Stimulated activated CD4-positive, alpha-beta T cell treated with anti-CD3 and anti-CD28 coated beads, TNF-alpha, amount 100 ng/mL, for 24 hours (primary cell): Measurements from ENCODE around the gene ARHGEF19.
"Not testable (repeated sequence)": the region's sequence is repeated elsewhere in the genome, so short reads cannot be mapped to it uniquely, and the experiment has no call there.

Experiments
- DNase-seq, 3 experiments: peaks; one replicate each; pipeline ENCODE4 v3.0.0-alpha.2; 2020; ENCODE audit warnings: low read depth in 3 of 3

The ARHGEF19 gene

GRCh38 chr1:16212251-16212961, at the start of gene ARHGEF19:
Gene ARHGEF19, minus strand, starts transcription at chr1:16212652. Its CDS starts 3,598 bp downstream, at chr1:16209054.
- no peak for DNase-seq

GRCh38 chr1:16262067-16262466, 49.6 kb upstream of the ARHGEF19 start:
- DNase-seq: no peak

GRCh38 chr1:16260814-16261213, 48.4 kb upstream of the ARHGEF19 start:
- no peak for DNase-seq

- no peak for DNase-seq
Observed at GRCh38 chr1:16258591-16259135, 46.2 kb upstream of the ARHGEF19 start.

GRCh38 chr1:16257968-16258367, 45.5 kb upstream of the ARHGEF19 start:
- no peak for DNase-seq

- not testable (repeated sequence) for DNase-seq
Observed at GRCh38 chr1:16257556-16257955, 45.1 kb upstream of the ARHGEF19 start.

GRCh38 chr1:16256478-16256877, 44.0 kb upstream of the ARHGEF19 start:
- DNase-seq: no peak

GRCh38 chr1:16254263-16254928, 41.9 kb upstream of the ARHGEF19 start:
- no peak for DNase-seq

GRCh38 chr1:16253332-16253922, 41.0 kb upstream of the ARHGEF19 start:
- no peak for DNase-seq

GRCh38 chr1:16252912-16253311, 40.5 kb upstream of the ARHGEF19 start:
- no peak for DNase-seq

- no peak for DNase-seq
Observed at GRCh38 chr1:16251381-16251780, 38.9 kb upstream of the ARHGEF19 start.

- no peak for DNase-seq
Observed at GRCh38 chr1:16250524-16251251, 38.2 kb upstream of the ARHGEF19 start.

GRCh38 chr1:16249596-16250241, 37.3 kb upstream of the ARHGEF19 start:
- no peak for DNase-seq

- no peak for DNase-seq
Observed at GRCh38 chr1:16248603-16249516, 36.4 kb upstream of the ARHGEF19 start.

GRCh38 chr1:16248007-16248436, 35.6 kb upstream of the ARHGEF19 start:
- no peak for DNase-seq

GRCh38 chr1:16247441-16247840, 35.0 kb upstream of the ARHGEF19 start:
- DNase-seq: no peak

GRCh38 chr1:16246961-16247360, 34.5 kb upstream of the ARHGEF19 start:
- DNase-seq: no peak

- not testable (repeated sequence) for DNase-seq
Observed at GRCh38 chr1:16246239-16246638, 33.8 kb upstream of the ARHGEF19 start.

GRCh38 chr1:16245476-16246196, 33.2 kb upstream of the ARHGEF19 start:
- no peak for DNase-seq
